GOT3 (cell line): ENCODE results near the gene EDA.
"Not testable (repeated sequence)": the region's sequence is repeated elsewhere in the genome, so short reads cannot be mapped to it uniquely, and the experiment has no call there.

ENCODE experiments used
- DNase-seq: peaks from one replicate; lab custom pipeline; 2025; ENCODE audit warnings: mixed read lengths; lab: John Stamatoyannopoulos, UW

EDA gene

GRCh38 chrX:69746051-69746450, 130.1 kb downstream of the EDA start:
- no peak for DNase-seq

- DNase-seq = no peak
These were observed 132.1 kb downstream of the EDA start for GRCh38 chrX:69748055-69748454.

- no peak for DNase-seq
These were observed 144.2 kb downstream of the EDA start for GRCh38 chrX:69759921-69760625.

GRCh38 chrX:69761633-69762032, 145.7 kb downstream of the EDA start:
- DNase-seq = no peak

- no peak for DNase-seq
These were observed 146.4 kb downstream of the EDA start for GRCh38 chrX:69762340-69762739.

- no peak for DNase-seq
These were observed 177.5 kb downstream of the EDA start for GRCh38 chrX:69793260-69793935.

- DNase-seq = no peak
These were observed 179.8 kb downstream of the EDA start for GRCh38 chrX:69795702-69796101.

- DNase-seq = no peak
These were observed 191.5 kb downstream of the EDA start for GRCh38 chrX:69807400-69807799.

- no peak for DNase-seq
These were observed 192.5 kb downstream of the EDA start for GRCh38 chrX:69808375-69808774.

GRCh38 chrX:69813677-69814076, 197.8 kb downstream of the EDA start:
- no peak for DNase-seq

GRCh38 chrX:69815063-69815462, 199.2 kb downstream of the EDA start:
- no peak for DNase-seq

GRCh38 chrX:69815519-69815918, 199.6 kb downstream of the EDA start:
- no peak for DNase-seq

GRCh38 chrX:69844636-69845035, 228.7 kb downstream of the EDA start:
- DNase-seq = no peak

GRCh38 chrX:69859999-69860398, 244.1 kb downstream of the EDA start:
- not testable (repeated sequence) for DNase-seq

- no peak for DNase-seq
These were observed 260.3 kb downstream of the EDA start for GRCh38 chrX:69876221-69876620.

- DNase-seq = no peak
These were observed 268.3 kb downstream of the EDA start for GRCh38 chrX:69884210-69884609.

GRCh38 chrX:69896046-69896445, 280.1 kb downstream of the EDA start:
- DNase-seq = no peak

GRCh38 chrX:69900491-69900890, 284.6 kb downstream of the EDA start:
- DNase-seq = no peak

GRCh38 chrX:69906447-69906846, 290.5 kb downstream of the EDA start:
- DNase-seq = no peak

- DNase-seq = no peak
These were observed 298.9 kb downstream of the EDA start for GRCh38 chrX:69914781-69915180.

- no peak for DNase-seq
These were observed 303.8 kb downstream of the EDA start for GRCh38 chrX:69919749-69920148.

GRCh38 chrX:69932323-69932722, 316.4 kb downstream of the EDA start:
- DNase-seq = no peak

- DNase-seq = no peak
These were observed 332.4 kb downstream of the EDA start for GRCh38 chrX:69948276-69948797.

GRCh38 chrX:69951753-69952152, 335.8 kb downstream of the EDA start:
- no peak for DNase-seq
